SK-N-SH (cell line): ENCODE results near the gene SETD1B. TPM values are rescaled to one million over a fixed set of nuclear protein-coding genes. Genes with fewer than 3 reads are reported as not detected.

ENCODE experiments used
- CTCF ChIA-PET: fragments of 300-600, 350-600 bp; formaldehyde crosslinking; extraction: SDS; loops from one replicate; lab custom pipeline; 2021; lab: Yijun Ruan, JAX
- POLR2A ChIA-PET: fragments of 350-600 bp; sonication (Branson Sonifier 250); formaldehyde crosslinking; extraction: SDS; loops from one replicate; lab custom pipeline; 2020; ENCODE audit warnings: antibody characterized with exemption, inconsistent platforms; lab: Yijun Ruan, JAX
- DNase-seq: peaks from one replicate; pipeline ENCODE4 v3.0.0; 2012
- H2AFZ ChIP-seq: fragments of 200-600 bp; sonication (generic); 2 replicates; pipeline ENCODE4 v1.8.1; 2016; ENCODE audit warnings: antibody characterized with exemption, mild to moderate bottlenecking, low read depth
- H3F3A ChIP-seq: fragments of 200-600 bp; sonication (generic); replicated peaks from 2 replicates; pipeline ENCODE3; 2016; ENCODE audit warnings: antibody characterized with exemption, mild to moderate bottlenecking; ENCODE audit not compliant: insufficient read depth
- H3K27ac ChIP-seq, 2 experiments: fragments of 200-500 bp in 1 of 2; fragments of 200-600 bp in 1 of 2; sonication (Bioruptor generic) in 1 of 2; sonication (generic), shearing (Covaris generic) in 1 of 2; 2 replicates each; pipeline versions ENCODE4 v1.5.1 to v1.6.1; 2014 to 2016; ENCODE audit warnings: low read depth in 2 of 2, inconsistent platforms in 1 of 2, low read length in 1 of 2, mild to moderate bottlenecking in 1 of 2, mixed read lengths in 1 of 2
- H3K27me3 ChIP-seq: fragments of 200-600 bp; sonication (generic), shearing (Covaris generic); 2 replicates; pipeline ENCODE4 v1.6.1; 2016; ENCODE audit warnings: mixed run types; ENCODE audit not compliant: insufficient read depth
- H3K36me3 ChIP-seq, 2 experiments: fragments of 200-500 bp in 1 of 2; fragments of 200-600 bp in 1 of 2; sonication (Bioruptor generic) in 1 of 2; sonication (generic) in 1 of 2; replicated peaks in 1 of 2; 2 replicates each; pipeline versions ENCODE3 to v1.5.1; 2014 to 2016; ENCODE audit warnings: low read length in 1 of 2, mild to moderate bottlenecking in 1 of 2; ENCODE audit not compliant: insufficient read depth in 2 of 2, control insufficient read depth in 1 of 2
- H3K4me1 ChIP-seq, 2 experiments: fragments of 200-500 bp in 1 of 2; fragments of 200-600 bp in 1 of 2; sonication (Bioruptor generic) in 1 of 2; sonication (generic), shearing (Covaris generic) in 1 of 2; 2 replicates each; pipeline versions ENCODE4 v1.5.1 to v1.6.1; 2014 to 2016; ENCODE audit warnings: low read depth in 1 of 2, low read length in 1 of 2, mixed run types in 1 of 2; ENCODE audit not compliant: insufficient read depth in 2 of 2, control insufficient read depth in 1 of 2
- H3K4me2 ChIP-seq: fragments of 200-600 bp; sonication (generic), shearing (Covaris generic); 2 replicates; pipeline ENCODE4 v1.6.1; 2017; ENCODE audit warnings: mixed run types
- H3K4me3 ChIP-seq, 2 experiments: fragments of 200-500 bp in 1 of 2; fragments of 200-600 bp in 1 of 2; sonication (Bioruptor generic) in 1 of 2; sonication (generic), shearing (Covaris generic) in 1 of 2; 2 replicates each; pipeline versions ENCODE4 v1.5.1 to v1.8.1; 2014 to 2016; ENCODE audit warnings: low read depth in 2 of 2, inconsistent platforms in 1 of 2, low read length in 1 of 2, mild to moderate bottlenecking in 1 of 2, mixed read lengths in 1 of 2, moderate library complexity in 1 of 2
- H3K79me2 ChIP-seq: fragments of 200-600 bp; sonication (generic); 2 replicates; pipeline ENCODE4 v1.8.1; 2017; ENCODE audit warnings: mild to moderate bottlenecking; ENCODE audit not compliant: insufficient read depth
- H3K9ac ChIP-seq: fragments of 200-600 bp; sonication (generic); 2 replicates; pipeline ENCODE4 v1.6.1; 2017; ENCODE audit warnings: mixed run types
- H3K9me2 ChIP-seq: fragments of 200-600 bp; sonication (generic); 2 replicates; pipeline ENCODE4 v1.6.1; 2017; ENCODE audit warnings: mixed run types
- H3K9me3 ChIP-seq: fragments of 200-600 bp; sonication (generic); 2 replicates; pipeline ENCODE4 v1.6.1; 2017; ENCODE audit warnings: mixed run types, mild to moderate bottlenecking, moderate library complexity
- H4K20me1 ChIP-seq: fragments of 200-600 bp; sonication (generic); 2 replicates; pipeline ENCODE4 v1.6.1; 2017; ENCODE audit warnings: mild to moderate bottlenecking, mixed run types; ENCODE audit not compliant: insufficient read depth
- CHD2 ChIP-seq: fragments of 150-350 bp; IDR thresholded peaks from 2 replicates; pipeline ENCODE4 v1.6.1; 2018; ENCODE audit warnings: low read length; ENCODE audit not compliant: partially characterized antibody
- CTCF ChIP-seq: fragments of 200-600 bp; sonication (generic); IDR thresholded peaks from 2 replicates; pipeline ENCODE4 v1.6.1; 2017; ENCODE audit warnings: antibody characterized with exemption, mild to moderate bottlenecking, moderate library complexity
- EZH2phosphoT487 ChIP-seq: fragments of 200-600 bp; sonication (generic); IDR thresholded peaks from 2 replicates; pipeline ENCODE4 v1.6.1; 2017; ENCODE audit warnings: low read depth, mixed run types, mild to moderate bottlenecking, antibody characterized with exemption, moderate library complexity, borderline replicate concordance
- GATA2 ChIP-seq: sonication (generic); formaldehyde crosslinking; IDR thresholded peaks from 2 replicates; pipeline ENCODE4 v1.5.0; 2020; ENCODE audit warnings: mild to moderate bottlenecking, missing genetic modification reagents
- IRF3 ChIP-seq: fragments of 150-350 bp; IDR thresholded peaks from 2 replicates; pipeline ENCODE4 v1.6.1; 2016; ENCODE audit warnings: mild to moderate bottlenecking, low read depth, low read length
- JUND ChIP-seq: IDR thresholded peaks from 2 replicates; pipeline ENCODE4 v1.4.0; 2012
- MXI1 ChIP-seq: IDR thresholded peaks from 2 replicates; pipeline ENCODE4 v1.6.1; 2012; ENCODE audit warnings: mild to moderate bottlenecking, low read depth, low read length, improper control_type of control experiment
- NFIC ChIP-seq: IDR thresholded peaks from 2 replicates; pipeline ENCODE4 v1.4.0; 2012; ENCODE audit warnings: borderline replicate concordance
- PBX3 ChIP-seq: IDR thresholded peaks from 2 replicates; pipeline ENCODE4; 2012
- RFX5 ChIP-seq: IDR thresholded peaks from 2 replicates; pipeline ENCODE4 v1.6.1; 2012; ENCODE audit warnings: mild to moderate bottlenecking, improper control_type of control experiment, low read length
- SIN3A ChIP-seq: IDR thresholded peaks from 2 replicates; pipeline ENCODE4 v1.6.1; 2012; ENCODE audit warnings: low read depth, mild to moderate bottlenecking, low read length, moderate library complexity, borderline replicate concordance
- TAF1 ChIP-seq: IDR thresholded peaks from 2 replicates; pipeline ENCODE4 v1.6.1; 2012; ENCODE audit warnings: low read depth, mild to moderate bottlenecking, low read length, moderate library complexity, borderline replicate concordance
- TEAD4 ChIP-seq: IDR thresholded peaks from 2 replicates; pipeline ENCODE4 v1.4.0; 2012; ENCODE audit warnings: mild to moderate bottlenecking, borderline replicate concordance; ENCODE audit not compliant: insufficient read depth
- USF2 ChIP-seq: fragments of 150-350 bp; IDR thresholded peaks from 2 replicates; pipeline ENCODE4 v1.6.1; 2017; ENCODE audit warnings: antibody characterized with exemption, low read length, low read depth, borderline replicate concordance
- WGBS: methylation state at CpG from one replicate; pipeline ENCODE4 v1.1.6; 2017; ENCODE audit warnings: low lambda C conversion rate; 5-methylcytosine and 5-hydroxymethylcytosine counted together
- polyA plus RNA-seq, 3 experiments: library from polyadenylated mRNA; depleted of rRNA; stranded (reverse); fragments of >200 nt; gene quantifications; 2 replicates each; pipeline ENCODE4 v1.2.3, GENCODE V29; 2012

Gene SETD1B
- polyA plus RNA-seq, 1 of the 3 experiments (the other 2 are of a cell fraction) = 2.0 TPM

- Histone ChIP-seq H3K9me2 (no peaks in the 10 kb centered on the region), H2AFZ (no peak overlapping the region), H3K36me3 (peaks cover 0 to 10% of the 10 kb centered on the region in 2 experiments), H3K4me2 (0 out of 2 replicates have a peak overlapping the region, but pooled peaks have one; percentile 11), H3K9ac (no peak overlapping the region), H3F3A (peaks cover 28% of the 10 kb centered on the region), H3K4me3 (no peak overlapping the region), H3K79me2 (no peaks in the 10 kb centered on the region; the same call in 1 of the 2 replicates), H3K4me1 (peaks cover 0 to 13% of the 10 kb centered on the region in 2 experiments; a peak in 2 of 4 replicates), H3K27me3 (no peaks in the 10 kb centered on the region), H4K20me1 (no peaks in the 10 kb centered on the region; the same call in 1 of the 2 replicates), H3K9me3 (no peaks in the 10 kb centered on the region), H3K27ac (peak overlapping the region in 1 of 2 experiments; percentile 53; a peak in 2 of 4 replicates)
- no peak for TF ChIP-seq NFIC
- TF ChIP-seq CTCF = no peak
- TF ChIP-seq EZH2phosphoT487 = no peak
- no peak for TF ChIP-seq RFX5
- no peak for TF ChIP-seq USF2
- no peak for TF ChIP-seq JUND
- TF ChIP-seq CHD2 = no peak
- TF ChIP-seq MXI1 = no peak
- no peak for TF ChIP-seq IRF3
- no peak for TF ChIP-seq SIN3A
- TF ChIP-seq TEAD4 = no peak
- no peak for TF ChIP-seq PBX3
- no peak for TF ChIP-seq TAF1
- TF ChIP-seq GATA2 (CRISPR knock-in tag) = no peak
- POLR2A ChIA-PET = no interaction called here
- 77% methylated on average over 6 of the region's 6 CpGs for WGBS
- no peak for DNase-seq
- CTCF ChIA-PET = interaction anchor here (1.3 to 25.7 kb wide), 4 partner anchors 9 to 28 kb away, joined by 4 to 382 read pairs (median 11); partner anchors contain the start of gene RHOF
Observed at GRCh38 chr12:121783766-121784165, 20.0 kb upstream of the SETD1B start.
